HG02623 (cell line): ENCODE measurements around the gene PTPRK.

Experiments
- ATAC-seq: cut with Tn5 transposase; IDR thresholded peaks from one replicate; pipeline ENCODE4 v1.9.1; 2021; ENCODE audit warnings: moderate library complexity; ENCODE audit not compliant: unreplicated experiment

Gene PTPRK

GRCh38 chr6:128099571-128100197, 420.7 kb downstream of the PTPRK start:
- no peak for ATAC-seq

- no peak for ATAC-seq
Observed at GRCh38 chr6:128098000-128098581, 422.3 kb downstream of the PTPRK start.

- ATAC-seq: no peak
Observed at GRCh38 chr6:128097009-128097408, 423.4 kb downstream of the PTPRK start.

GRCh38 chr6:128095362-128095761, 425.0 kb downstream of the PTPRK start:
- no peak for ATAC-seq

- no peak for ATAC-seq
Observed at GRCh38 chr6:128079021-128079420, 441.4 kb downstream of the PTPRK start.

- no peak for ATAC-seq
Observed at GRCh38 chr6:128078276-128078675, 442.1 kb downstream of the PTPRK start.

- no peak for ATAC-seq
Observed at GRCh38 chr6:128076843-128077242, 443.6 kb downstream of the PTPRK start.

GRCh38 chr6:128074567-128074966, 445.8 kb downstream of the PTPRK start:
- no peak for ATAC-seq

GRCh38 chr6:128073389-128073788, 447.0 kb downstream of the PTPRK start:
- no peak for ATAC-seq

GRCh38 chr6:128071212-128071611, 449.2 kb downstream of the PTPRK start:
- peak; percentile 78 for ATAC-seq

- ATAC-seq: no peak
Observed at GRCh38 chr6:128070406-128070805, 450.0 kb downstream of the PTPRK start.

- no peak for ATAC-seq
Observed at GRCh38 chr6:128069188-128069587, 451.2 kb downstream of the PTPRK start.

- no peak for ATAC-seq
Observed at GRCh38 chr6:128068119-128068479, 452.3 kb downstream of the PTPRK start.

GRCh38 chr6:128067446-128068118, 452.8 kb downstream of the PTPRK start:
- no peak for ATAC-seq

- ATAC-seq: no peak
Observed at GRCh38 chr6:128065072-128065471, 455.3 kb downstream of the PTPRK start.

- no peak for ATAC-seq
Observed at GRCh38 chr6:128064540-128064895, 455.9 kb downstream of the PTPRK start.

- no peak for ATAC-seq
Observed at GRCh38 chr6:128063850-128064539, 456.4 kb downstream of the PTPRK start.

GRCh38 chr6:128062882-128063603, 457.4 kb downstream of the PTPRK start:
- ATAC-seq: no peak

GRCh38 chr6:128057946-128058345, 462.5 kb downstream of the PTPRK start:
- ATAC-seq: no peak

GRCh38 chr6:128057541-128057940, 462.9 kb downstream of the PTPRK start:
- ATAC-seq: no peak

GRCh38 chr6:128053109-128053508, 467.3 kb downstream of the PTPRK start:
- no peak for ATAC-seq
